K562 (cell line): ENCODE data around the gene ABHD17B. TPM values are rescaled to one million over a fixed set of nuclear protein-coding genes. Genes with fewer than 3 reads are reported as not detected.

Source experiments
- AFF4 ChIP-seq: sonication (generic); formaldehyde crosslinking; IDR thresholded peaks from 2 replicates; pipeline ENCODE4 v1.8.0; 2023; ENCODE audit warnings: mild to moderate bottlenecking, missing genetic modification reagents
- ATF2 ChIP-seq: sonication (generic); formaldehyde crosslinking; IDR thresholded peaks from 2 replicates; pipeline ENCODE4 v1.8.1; 2022; ENCODE audit warnings: missing genetic modification reagents
- FOXM1 ChIP-seq, 2 experiments: fragments of 450-650 bp in 1 of 2; sonication (generic) in 1 of 2; formaldehyde crosslinking in 1 of 2; IDR thresholded peaks; 2 replicates each; pipeline versions ENCODE4 v1.6.1 to v1.9.0; 2017 to 2022; ENCODE audit warnings: low read depth in 2 of 2, mild to moderate bottlenecking in 2 of 2, missing genetic modification reagents in 1 of 2, moderate library complexity in 1 of 2
- MIER1 ChIP-seq: fragments of 450-650 bp; IDR thresholded peaks from 2 replicates; pipeline ENCODE4 v1.6.1; 2016; ENCODE audit warnings: antibody characterized with exemption, mild to moderate bottlenecking, low read depth
- MLLT1 ChIP-seq, 2 experiments: fragments of 450-650 bp; IDR thresholded peaks; 2 replicates each; pipeline ENCODE4 v1.6.1; 2016
- STAT6 ChIP-seq: sonication (generic); formaldehyde crosslinking; IDR thresholded peaks from 2 replicates; pipeline ENCODE4 v1.8.1; 2023; ENCODE audit warnings: mild to moderate bottlenecking, missing genetic modification reagents
- ZHX1 ChIP-seq: fragments of 150-350 bp; conservative IDR thresholded peaks from 2 replicates; pipeline ENCODE4 v1.6.1; 2014; ENCODE audit warnings: low read length
- polyA plus RNA-seq, 8 experiments: library from polyadenylated mRNA; depleted of rRNA in 4 of 8; stranded (reverse) in 5 of 8; unstranded in 3 of 8; fragments of >200 nt; fragmentation: Nextera tagmentation in 2 of 8; fragmentation: Illumina TruSeq in 1 of 8; extraction: Ambion mirVana in 2 of 8; extraction: Trizol in 1 of 8; gene quantifications; 2 replicates each; pipeline versions ENCODE4 v1.2.1 to v1.2.3, GENCODE V29; 2011 to 2014; ENCODE audit warnings: inconsistent platforms in 1 of 8, missing spikeins in 1 of 8
- total RNA-seq, 7 experiments: library from RNA; depleted of rRNA in 6 of 7; stranded (reverse); fragments of >200 nt in 6 of 7; fragmentation: Illumina TruSeq in 2 of 7; extraction: Trizol in 2 of 7; gene quantifications; 2 replicates each; pipeline versions ENCODE4 v1.2.1 to v1.2.3, GENCODE V29; 2011 to 2021; ENCODE audit warnings: low replicate concordance in 1 of 7
- TF ChIP-seq, protein P1 (sequence below), 2 experiments: fragments of 450-650 bp in 1 of 2; IDR thresholded peaks; 2 replicates each; pipeline ENCODE4 v1.6.1; 2011 to 2017; ENCODE audit warnings: low read depth in 2 of 2, antibody characterized with exemption in 1 of 2, borderline replicate concordance in 1 of 2, low read length in 1 of 2, mild to moderate bottlenecking in 1 of 2, mixed read lengths in 1 of 2; ENCODE audit not compliant: control insufficient read depth in 1 of 2

The ABHD17B gene
- total and polyA plus RNA-seq, 9 of the 15 experiments (the other 6 are each of a cell fraction or from before 2014, with no cell fraction given) = 1.9 to 13.4 (median 10.1) TPM

DNA sequence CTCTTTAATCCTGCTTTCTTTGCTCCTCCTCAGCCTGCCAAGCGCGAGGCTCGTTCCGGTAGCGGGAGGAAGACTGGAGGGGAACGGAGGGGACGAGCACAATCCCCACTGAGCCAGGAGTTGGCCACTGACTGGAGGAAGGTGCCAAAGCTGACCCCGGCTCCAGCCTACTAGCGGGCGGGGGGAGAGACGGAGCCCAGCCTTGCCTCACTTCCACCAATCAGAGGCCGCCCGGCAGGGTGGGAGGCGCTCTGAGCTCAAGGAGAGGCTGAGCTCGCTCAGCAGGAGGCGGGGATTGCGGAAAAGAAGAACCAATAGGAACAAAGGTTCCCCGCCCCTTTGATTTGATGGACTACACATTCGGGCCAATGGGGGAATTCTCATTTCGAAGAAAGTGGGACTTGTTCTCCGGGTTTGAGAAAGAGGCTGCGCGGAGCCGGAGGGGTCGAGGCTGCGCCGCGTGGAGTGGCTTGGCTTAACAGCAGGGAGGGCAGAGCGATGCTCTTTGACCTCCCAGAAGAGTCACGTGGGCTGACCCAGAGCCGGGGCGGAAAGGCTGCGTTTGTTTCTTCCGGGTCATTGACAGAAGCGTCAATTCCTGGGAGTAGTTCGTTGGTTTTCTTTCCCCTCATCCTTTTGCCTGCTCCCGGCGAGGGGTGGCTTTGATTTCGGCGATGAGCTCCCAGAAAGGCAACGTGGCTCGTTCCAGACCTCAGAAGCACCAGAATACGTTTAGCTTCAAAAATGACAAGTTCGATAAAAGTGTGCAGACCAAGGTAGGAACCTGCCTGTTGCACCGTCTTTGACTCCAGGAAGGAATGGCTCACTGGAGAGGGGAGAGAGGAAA, at the start of gene ABHD17B, which contains the start of gene C9orf85 (continued):
- 0 out of 4 replicates have a peak, but pooled peaks of 1 of the 2 experiments have one; percentile 70 for TF ChIP-seq MLLT1 (IDR thresholded peaks at IDR 0.05)
- TF ChIP-seq MIER1 = no peak
- TF ChIP-seq STAT6 (CRISPR knock-in tag) = no peak
- no peak for TF ChIP-seq ATF2 (CRISPR knock-in tag)
- TF ChIP-seq FOXM1 (IDR thresholded peaks at IDR 0.05; ENCODE audit: low read depth) = no peak
- TF ChIP-seq FOXM1 (CRISPR knock-in tag; IDR thresholded peaks at IDR 0.05; ENCODE audit: low read depth) = no peak
- no peak for TF ChIP-seq ZHX1
- peak; percentile 82; the same call in 1 of the 2 replicates for TF ChIP-seq AFF4
- TF ChIP-seq, protein P1, sequence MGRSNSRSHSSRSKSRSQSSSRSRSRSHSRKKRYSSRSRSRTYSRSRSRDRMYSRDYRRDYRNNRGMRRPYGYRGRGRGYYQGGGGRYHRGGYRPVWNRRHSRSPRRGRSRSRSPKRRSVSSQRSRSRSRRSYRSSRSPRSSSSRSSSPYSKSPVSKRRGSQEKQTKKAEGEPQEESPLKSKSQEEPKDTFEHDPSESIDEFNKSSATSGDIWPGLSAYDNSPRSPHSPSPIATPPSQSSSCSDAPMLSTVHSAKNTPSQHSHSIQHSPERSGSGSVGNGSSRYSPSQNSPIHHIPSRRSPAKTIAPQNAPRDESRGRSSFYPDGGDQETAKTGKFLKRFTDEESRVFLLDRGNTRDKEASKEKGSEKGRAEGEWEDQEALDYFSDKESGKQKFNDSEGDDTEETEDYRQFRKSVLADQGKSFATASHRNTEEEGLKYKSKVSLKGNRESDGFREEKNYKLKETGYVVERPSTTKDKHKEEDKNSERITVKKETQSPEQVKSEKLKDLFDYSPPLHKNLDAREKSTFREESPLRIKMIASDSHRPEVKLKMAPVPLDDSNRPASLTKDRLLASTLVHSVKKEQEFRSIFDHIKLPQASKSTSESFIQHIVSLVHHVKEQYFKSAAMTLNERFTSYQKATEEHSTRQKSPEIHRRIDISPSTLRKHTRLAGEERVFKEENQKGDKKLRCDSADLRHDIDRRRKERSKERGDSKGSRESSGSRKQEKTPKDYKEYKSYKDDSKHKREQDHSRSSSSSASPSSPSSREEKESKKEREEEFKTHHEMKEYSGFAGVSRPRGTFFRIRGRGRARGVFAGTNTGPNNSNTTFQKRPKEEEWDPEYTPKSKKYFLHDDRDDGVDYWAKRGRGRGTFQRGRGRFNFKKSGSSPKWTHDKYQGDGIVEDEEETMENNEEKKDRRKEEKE (IDR thresholded peaks at IDR 0.05; ENCODE audit: borderline replicate concordance in 1 of 2, control insufficient read depth in 1 of 2, low read depth in 2 of 2, low read length in 1 of 2) = no peak
